ENCODE results near the gene RPP21.

RPP21 gene

DNA sequence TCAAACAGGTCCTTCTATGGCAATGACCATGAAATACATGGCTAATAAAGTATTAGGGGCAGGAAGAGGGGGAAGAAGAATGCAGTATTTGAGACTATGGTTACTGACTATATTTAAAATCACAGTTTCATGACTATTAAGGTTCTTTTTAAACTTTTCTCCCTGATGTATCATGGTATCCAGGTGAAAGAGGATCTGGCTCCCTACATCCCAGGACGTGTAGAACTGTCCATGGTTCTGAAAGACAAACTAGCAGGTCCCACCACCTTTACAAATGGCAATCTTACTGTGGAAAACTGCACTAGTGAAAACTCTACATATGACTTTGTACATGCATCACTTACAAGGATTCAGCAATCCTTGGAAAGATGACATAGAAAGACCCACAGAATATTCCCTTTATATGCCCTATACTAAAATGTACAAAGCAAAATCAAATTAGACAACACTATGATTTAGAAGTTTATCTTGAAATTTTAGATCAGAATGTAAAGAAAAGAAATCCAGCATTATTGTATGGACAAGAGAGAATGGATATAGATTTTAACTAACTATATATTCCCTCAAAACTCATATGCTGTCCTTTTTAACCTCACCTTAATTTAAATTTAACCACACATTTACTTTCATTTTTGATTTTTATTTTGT, 33.5 kb downstream of the RPP21 start:
- DNase-seq: no peak

DNA sequence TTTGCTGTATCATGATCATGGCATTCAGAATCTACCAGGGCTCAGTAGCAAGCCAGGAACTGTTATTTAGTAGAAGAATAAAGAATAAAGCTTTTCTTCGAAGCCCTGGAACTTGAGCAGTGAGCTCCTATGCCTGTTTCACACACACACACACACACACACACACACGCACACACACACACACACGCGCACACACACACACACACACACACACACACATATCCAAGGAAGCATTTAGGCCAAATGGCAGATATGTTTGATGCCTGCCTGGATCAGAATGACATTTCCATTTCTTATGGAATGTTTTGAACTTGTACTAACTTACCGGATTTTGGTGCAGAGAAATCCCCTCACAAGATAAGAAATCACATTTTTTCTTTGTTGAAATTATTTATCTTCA, 35.5 kb downstream of the RPP21 start:
- no peak for DNase-seq

DNA sequence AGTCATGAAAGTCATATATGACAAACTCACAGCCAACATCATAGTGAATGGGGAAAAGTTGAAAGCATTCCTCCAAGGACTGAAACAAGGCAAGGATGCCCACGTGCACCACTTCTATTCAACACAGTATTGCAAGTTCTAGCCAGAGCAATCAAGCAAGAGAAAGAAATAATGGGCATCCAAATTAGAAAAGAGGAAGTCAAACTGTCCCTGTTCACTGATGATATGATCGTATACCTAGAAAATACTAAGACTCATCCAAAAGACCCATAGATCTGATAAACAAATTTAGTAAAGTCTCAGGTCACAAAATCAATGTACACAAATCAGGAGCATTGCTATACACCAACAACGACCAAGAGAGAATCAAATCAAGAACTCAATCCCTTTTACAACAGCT, 41.2 kb downstream of the RPP21 start:
- DNase-seq: no peak

DNA sequence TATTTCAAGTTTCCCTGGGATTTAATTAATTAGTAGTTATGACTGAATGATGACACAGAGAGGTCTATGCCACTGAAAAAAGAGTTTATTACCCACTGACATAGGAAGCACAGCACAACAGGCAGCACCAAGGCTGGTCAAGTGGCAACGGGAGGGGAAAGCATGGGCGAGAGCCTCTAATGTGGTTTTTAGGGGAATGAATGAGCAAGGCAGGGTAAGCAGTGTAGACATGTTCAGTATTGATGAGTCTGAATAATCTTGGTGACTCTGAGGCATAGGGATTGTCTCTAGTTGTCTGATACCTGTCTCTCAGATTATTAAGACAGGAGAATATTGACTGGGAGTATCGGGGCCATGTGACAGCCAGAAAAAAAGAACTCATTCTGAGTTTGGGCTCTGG, 46.3 kb downstream of the RPP21 start:
- DNase-seq: no peak

DNA sequence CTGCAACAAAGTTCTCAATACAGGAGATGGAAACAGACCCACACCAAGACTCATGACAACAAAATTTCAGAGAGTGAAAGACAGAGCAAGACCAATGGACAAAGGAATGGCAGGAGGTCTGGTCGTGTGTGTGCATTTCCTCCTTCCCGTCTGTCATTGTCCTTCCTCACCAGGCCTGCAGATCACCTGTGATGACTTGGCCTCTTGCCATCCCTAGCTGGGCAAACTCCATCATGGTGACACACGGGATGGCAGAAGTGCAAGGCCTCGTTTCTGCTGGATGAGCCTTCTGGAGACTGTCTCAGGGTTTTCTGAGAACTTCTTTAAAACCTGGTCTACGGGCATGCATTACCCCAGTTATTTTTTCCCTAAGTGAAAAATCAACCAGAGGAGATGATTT, 49.2 kb downstream of the RPP21 start:
- DNase-seq: no peak

Measured in nucleus accumbens (tissue), 56 donors.